Activated CD4-positive, alpha-beta T cell treated with anti-CD3 and anti-CD28 coated beads, Interleukin-2, amount 50 U/mL, for 1 hour (primary cell): Measurements from ENCODE around the gene DMRT1.
"Not testable (repeated sequence)": the region's sequence is repeated elsewhere in the genome, so short reads cannot be mapped to it uniquely, and the experiment has no call there.

Experiments
- DNase-seq: peaks from one replicate; pipeline ENCODE4 v3.0.0-alpha.2; 2020

DMRT1 gene

GRCh38 chr9:860706-861105, 19.2 kb downstream of the DMRT1 start:
- DNase-seq = no peak

- DNase-seq = not testable (repeated sequence)
Measured at GRCh38 chr9:861525-861924, 20.0 kb downstream of the DMRT1 start.

DNA sequence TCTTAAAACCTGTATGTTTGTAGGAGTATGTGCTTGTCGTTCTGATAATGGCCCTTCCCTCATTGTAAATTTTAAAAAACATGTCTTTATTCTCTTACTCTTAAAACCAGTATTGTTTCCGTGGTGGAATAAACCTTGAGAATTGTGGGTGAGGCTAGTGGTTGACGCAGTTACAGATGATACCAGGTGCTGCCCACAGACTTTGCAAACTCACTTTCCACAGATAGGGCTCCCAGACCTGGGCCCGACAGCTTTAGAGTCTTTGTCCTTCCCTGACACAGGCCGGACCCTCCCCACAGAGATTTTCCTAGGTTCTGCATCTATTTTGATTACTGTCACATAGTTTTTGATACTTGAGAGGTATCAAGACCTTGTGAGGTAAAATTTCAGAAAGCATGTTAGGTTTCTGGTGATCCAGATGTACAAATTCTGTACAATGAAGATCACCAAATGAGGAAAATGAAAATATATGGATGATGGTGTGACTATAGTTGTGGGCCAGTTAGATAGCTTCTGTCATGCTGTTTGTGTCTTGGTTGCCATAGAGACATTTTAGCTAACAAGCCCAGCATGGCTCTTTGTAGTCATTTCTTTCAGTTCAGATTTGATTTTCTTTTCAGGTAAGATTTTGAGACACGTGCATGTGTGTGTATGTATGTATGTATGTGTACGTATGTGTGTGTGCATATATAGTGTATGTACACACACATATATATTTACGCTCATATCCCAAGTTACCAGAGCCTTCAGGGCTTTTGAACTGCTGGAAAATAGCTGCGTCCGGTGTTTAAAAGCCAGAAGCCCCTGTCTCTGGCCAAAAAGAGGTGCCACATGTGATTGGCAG, 33.8 kb downstream of the DMRT1 start:
- no peak for DNase-seq

DNA sequence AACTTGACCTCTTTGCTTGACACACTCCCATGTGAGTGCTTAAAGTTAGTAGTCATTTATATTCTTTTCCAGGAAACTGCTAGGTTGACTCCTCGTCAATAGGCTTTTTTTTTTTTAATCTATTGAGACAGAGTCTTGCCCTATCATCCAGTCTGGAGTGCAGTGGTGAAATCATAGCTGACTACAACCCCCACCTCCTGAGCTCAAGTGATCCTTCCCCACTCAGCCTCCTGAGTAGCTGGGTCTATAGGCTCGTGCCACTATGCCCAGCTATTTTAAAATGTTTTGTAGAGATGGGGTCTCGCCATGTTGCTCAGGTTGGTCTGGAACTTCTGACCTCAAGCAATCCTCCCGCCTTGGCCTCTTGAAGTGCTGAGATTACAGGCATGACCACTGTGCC, 34.9 kb downstream of the DMRT1 start:
- no peak for DNase-seq

- no peak for DNase-seq
Measured at GRCh38 chr9:878239-878638, 36.7 kb downstream of the DMRT1 start.

GRCh38 chr9:880725-881124, 39.2 kb downstream of the DMRT1 start:
- DNase-seq = no peak

DNA sequence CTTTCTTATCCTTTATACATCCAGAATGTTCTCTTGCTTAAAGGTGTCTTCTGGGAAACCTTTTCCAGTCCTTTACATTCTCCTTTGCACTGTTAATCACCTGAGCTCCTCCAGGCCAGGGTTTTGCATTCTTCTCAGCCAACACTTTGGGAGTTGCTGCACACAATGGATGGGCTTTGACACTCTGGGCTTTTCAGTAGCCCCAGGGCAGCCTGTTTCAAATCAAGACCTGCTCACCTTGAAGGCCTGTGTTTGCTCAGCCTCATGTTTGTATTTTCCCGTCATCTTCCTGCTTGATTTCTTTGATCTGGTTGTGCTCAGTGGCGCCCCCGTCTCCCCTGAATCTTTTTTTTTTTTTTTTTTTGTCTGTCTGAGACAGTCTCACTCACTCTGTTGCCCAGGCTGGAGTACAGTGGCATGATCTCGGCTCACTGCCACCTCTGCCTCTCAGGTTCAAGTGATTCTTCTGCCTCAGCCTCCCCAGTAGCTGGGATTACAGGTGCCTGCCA, 41.0 kb downstream of the DMRT1 start:
- DNase-seq = no peak

DNA sequence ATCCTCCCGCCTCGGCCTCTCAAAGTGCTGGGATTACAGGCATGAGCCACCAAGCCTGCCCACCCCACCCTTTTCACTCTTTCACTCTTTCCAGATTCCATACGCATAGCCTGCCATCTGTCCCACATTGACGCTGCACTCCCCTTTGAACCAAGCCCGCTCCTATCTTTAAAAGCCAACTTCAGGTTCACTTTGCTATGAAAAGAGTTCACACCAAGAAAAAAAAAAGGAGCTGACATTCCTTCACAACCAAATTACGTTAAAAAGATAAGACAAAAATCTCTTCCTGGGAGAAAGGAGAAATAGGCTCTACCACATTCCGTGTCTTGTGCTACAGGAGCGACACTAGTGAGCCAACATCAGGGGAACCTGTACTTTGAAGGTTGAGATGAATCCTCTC, 41.5 kb downstream of the DMRT1 start:
- DNase-seq = no peak

GRCh38 chr9:886886-887285, 45.4 kb downstream of the DMRT1 start:
- DNase-seq = no peak

DNA sequence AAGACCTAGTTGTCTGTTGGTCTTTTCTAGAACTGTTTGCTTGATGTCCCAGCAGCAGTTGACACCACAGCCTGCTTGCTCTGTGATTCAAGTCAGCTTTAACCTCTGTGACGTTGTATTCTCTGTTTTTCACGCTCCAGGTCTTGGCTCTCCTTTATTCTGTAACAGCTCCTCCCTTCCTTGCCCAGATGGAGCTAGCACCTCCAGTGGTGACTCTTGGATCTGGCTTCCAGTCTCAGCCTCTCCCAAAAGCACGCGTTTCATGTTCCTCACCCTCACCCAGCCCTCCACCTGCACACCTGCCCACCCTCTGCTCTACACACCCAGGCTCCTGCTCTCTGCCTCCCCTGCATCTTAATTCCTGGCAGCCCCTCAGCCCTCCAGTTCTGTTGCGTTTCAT, 50.6 kb downstream of the DMRT1 start:
- DNase-seq = no peak

GRCh38 chr9:893115-893514, 51.6 kb downstream of the DMRT1 start:
- DNase-seq = no peak

- DNase-seq = peak; percentile 34
Measured at GRCh38 chr9:893843-894420, 52.4 kb downstream of the DMRT1 start.

- no peak for DNase-seq
Measured at GRCh38 chr9:899440-900184, 58.1 kb downstream of the DMRT1 start.

DNA sequence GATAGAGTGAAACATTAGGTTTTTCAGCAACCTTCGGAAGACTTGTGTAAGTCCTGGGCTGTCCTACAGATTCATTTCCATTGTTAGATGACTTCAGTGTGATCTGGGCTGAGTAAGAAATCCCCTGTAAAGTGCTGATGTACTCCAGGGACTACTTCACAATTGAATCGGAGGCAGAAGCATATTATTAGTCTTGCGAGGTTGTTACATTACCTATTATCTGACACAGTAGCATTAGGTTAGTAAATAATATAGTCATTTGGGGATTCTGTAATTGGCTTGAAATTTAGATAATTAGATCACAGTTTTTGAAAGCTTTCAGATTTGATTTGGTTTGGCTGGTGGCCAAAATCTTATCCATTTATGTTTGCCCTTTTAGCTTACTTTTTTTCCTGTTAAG, 62.4 kb downstream of the DMRT1 start:
- no peak for DNase-seq

DNA sequence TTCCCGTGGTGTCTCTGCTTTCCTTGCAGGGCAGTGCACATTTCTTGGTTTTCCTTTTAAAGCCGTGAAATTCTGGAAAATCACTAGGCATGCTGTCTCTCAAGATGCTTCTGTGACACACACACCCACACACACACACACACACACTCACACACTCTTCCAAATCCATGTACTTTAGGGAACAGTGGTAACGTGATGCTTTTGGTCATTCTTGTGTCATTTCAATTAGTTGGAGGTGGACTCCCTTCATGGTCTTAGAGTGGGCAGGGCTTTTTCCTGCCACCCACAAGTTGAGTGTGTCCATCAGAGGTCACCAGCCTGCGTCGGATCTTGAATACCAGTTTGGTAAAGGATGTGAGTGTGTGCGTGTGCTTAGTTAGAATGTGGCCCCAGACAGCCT, 64.4 kb downstream of the DMRT1 start:
- DNase-seq = no peak

GRCh38 chr9:908536-909205, 67.2 kb downstream of the DMRT1 start:
- DNase-seq = no peak

- no peak for DNase-seq
Measured at GRCh38 chr9:911005-911404, 69.5 kb downstream of the DMRT1 start.

DNA sequence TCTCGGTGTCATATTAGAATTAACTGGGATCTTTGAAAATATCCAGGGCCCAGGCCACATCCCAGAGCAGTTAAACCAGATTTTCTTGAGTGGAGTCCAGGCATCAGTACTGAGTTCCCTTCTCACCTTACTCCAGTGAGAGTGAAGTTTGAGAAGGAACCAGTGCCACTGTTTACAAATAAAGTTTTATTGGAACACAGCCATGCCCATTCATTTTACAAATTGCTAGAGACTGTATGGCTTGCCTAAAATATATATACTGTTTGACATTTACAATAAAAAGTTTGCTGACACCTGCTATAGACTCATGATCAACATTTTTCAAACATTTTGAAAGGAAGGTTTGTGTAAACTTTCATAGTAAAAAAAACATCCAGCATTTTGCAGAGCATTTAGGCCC, 71.3 kb downstream of the DMRT1 start:
- no peak for DNase-seq

- not testable (repeated sequence) for DNase-seq
Measured at GRCh38 chr9:913526-913925, 72.0 kb downstream of the DMRT1 start.

DNA sequence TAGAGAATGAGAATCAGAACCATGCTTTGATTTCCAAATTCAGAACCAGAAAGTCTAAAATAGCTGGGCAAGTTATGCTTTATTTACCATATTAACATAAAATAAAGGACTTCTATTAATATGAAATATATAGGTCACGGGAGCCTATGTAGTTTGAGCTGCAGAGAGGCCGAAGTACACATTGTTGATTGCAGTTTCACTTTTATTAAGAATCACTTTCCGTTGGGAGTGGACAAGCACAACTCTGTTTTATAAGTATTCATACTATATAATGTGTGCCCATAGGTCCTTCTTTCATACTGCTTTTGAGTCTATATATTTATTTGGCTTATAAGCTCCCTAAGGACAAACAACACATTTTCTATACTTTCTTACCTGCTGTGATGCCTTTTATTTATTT, 76.2 kb downstream of the DMRT1 start:
- no peak for DNase-seq

GRCh38 chr9:920927-921326, 79.4 kb downstream of the DMRT1 start:
- DNase-seq = no peak

DNA sequence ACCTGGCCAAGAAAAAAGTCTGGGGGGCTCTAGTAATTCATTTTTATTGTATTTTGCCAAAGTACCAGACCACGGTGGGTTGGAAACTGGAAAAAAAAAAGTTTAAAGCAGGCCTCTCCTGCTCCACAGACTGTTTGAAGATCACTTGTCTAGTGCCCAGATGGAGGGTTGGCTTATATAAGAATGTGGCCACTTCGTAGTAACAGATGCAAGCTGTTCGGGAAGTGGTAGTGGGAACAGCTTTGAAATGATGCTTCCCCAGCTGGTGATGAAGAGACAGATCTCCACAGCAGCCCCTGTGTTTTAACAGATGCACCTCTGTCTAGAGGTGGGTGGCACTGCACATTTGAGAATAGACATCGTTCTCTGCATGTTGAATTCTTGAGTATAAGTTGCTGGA, 80.7 kb downstream of the DMRT1 start:
- DNase-seq = no peak

DNA sequence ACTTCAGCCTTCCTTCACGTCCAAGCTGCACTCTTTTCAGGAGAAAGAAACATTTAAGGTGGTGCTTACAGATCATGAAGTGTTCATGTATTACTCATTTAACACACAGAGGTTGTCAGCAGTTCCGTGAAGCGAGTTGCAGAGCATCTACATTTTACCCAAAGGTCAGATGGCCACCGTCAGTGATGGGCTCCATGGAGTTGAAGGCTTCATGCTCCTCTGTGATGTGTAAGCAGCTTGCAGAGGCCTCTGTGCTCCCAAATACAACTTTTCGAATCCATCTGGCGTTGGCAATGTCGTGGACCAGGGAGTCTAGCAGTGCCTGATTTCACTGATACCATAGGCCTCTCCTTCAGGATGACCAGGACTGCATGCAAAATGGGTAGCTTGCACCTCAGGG, 81.2 kb downstream of the DMRT1 start:
- DNase-seq = no peak
